A549 (cell line): Measurements from ENCODE around the gene RMRP. TPM values are rescaled to one million over a fixed set of nuclear protein-coding genes. Genes with fewer than 3 reads are reported as not detected.
A peak's percentile ranks its signal among the peaks of the same experiment; 100 is the strongest.

ENCODE experiments used
- ATAC-seq, 2 experiments: fragments of 200-7000 bp in 1 of 2; fragments of >200 bp in 1 of 2; cut with Nextera tagmentation in 1 of 2; cut with Tn5 transposase in 1 of 2; 3 replicates each; pipeline versions ENCODE4 v1.8.0 to v1.9.1; 2018 to 2020; ENCODE audit warnings: mild to moderate bottlenecking in 1 of 2, moderate library complexity in 1 of 2
- CTCF ChIA-PET: fragments of 300-600 bp; sonication (Branson Sonifier 250); formaldehyde crosslinking; extraction: SDS; loops from one replicate; lab custom pipeline; 2021; ENCODE audit warnings: antibody characterized with exemption, inconsistent platforms; lab: Yijun Ruan, JAX
- POLR2A ChIA-PET: fragments of 350-600 bp; formaldehyde crosslinking; extraction: SDS; loops from one replicate; lab custom pipeline; 2021; ENCODE audit warnings: antibody characterized with exemption, inconsistent platforms; lab: Yijun Ruan, JAX
- DNase-seq, 2 experiments: peaks; one replicate each; pipeline versions ENCODE4 v3.0.0 to v3.0.0-alpha.2; 2011 to 2016; ENCODE audit warnings: low read depth in 1 of 2, low spot score in 1 of 2
- FAIRE-seq: peaks from 2 replicates; lab custom pipeline; 2011; peaks lifted over from hg19 to GRCh38; lab: Jason Lieb, UNC
- H3K27ac ChIP-seq, 2 experiments: fragments of >200 bp; sonication (Bioruptor Twin); formaldehyde crosslinking; 3 replicates each; pipeline ENCODE4 v1.5.1; 2016 to 2017
- H3K4me1 ChIP-seq: fragments of >200 bp; sonication (Bioruptor Twin); formaldehyde crosslinking; 3 replicates; pipeline ENCODE4 v1.6.1; 2016
- H3K4me2 ChIP-seq: fragments of >200 bp; sonication (Bioruptor Twin); formaldehyde crosslinking; 3 replicates; pipeline ENCODE4 v1.6.1; 2016
- H3K4me3 ChIP-seq: fragments of >200 bp; sonication (Bioruptor Twin); formaldehyde crosslinking; 3 replicates; pipeline ENCODE4 v1.5.1; 2016
- H3K9me3 ChIP-seq: fragments of >200 bp; sonication (Bioruptor Twin); formaldehyde crosslinking; 3 replicates; pipeline ENCODE4 v1.6.1; 2016
- CEBPB ChIP-seq, 2 experiments: fragments of >200 bp in 1 of 2; sonication (Bioruptor Twin) in 1 of 2; formaldehyde crosslinking in 1 of 2; IDR thresholded peaks; 2 replicates each; pipeline ENCODE4 v1.6.1; 2012 to 2016
- CTCF ChIP-seq: fragments of >200 bp; sonication (Bioruptor Twin); formaldehyde crosslinking; IDR thresholded peaks from 3 replicates; pipeline ENCODE4 v1.5.1; 2016
- FOSB ChIP-seq: fragments of 250-450 bp; sonication (Bioruptor Pico); IDR thresholded peaks from 2 replicates; pipeline ENCODE4 v1.5.0; 2020; ENCODE audit warnings: mild to moderate bottlenecking, moderate library complexity
- FOSL2 ChIP-seq, 2 experiments: fragments of 450-650 bp in 1 of 2; fragments of >200 bp in 1 of 2; sonication (Bioruptor Twin) in 1 of 2; formaldehyde crosslinking; IDR thresholded peaks; 2 replicates each; pipeline versions ENCODE4 v1.5.0 to v1.6.1; 2016 to 2020; ENCODE audit warnings: mild to moderate bottlenecking in 1 of 2, moderate library complexity in 1 of 2
- HOXA7 ChIP-seq: fragments of 250-450 bp; sonication (Bioruptor Pico); IDR thresholded peaks from 2 replicates; pipeline ENCODE4 v1.5.0; 2020; ENCODE audit warnings: mild to moderate bottlenecking, moderate library complexity
- HOXB5 ChIP-seq: fragments of 250-450 bp; sonication (Bioruptor Pico); IDR thresholded peaks from 2 replicates; pipeline ENCODE4 v1.5.0; 2020; ENCODE audit warnings: mild to moderate bottlenecking, moderate library complexity
- RAD21 ChIP-seq, 2 experiments: fragments of >200 bp in 1 of 2; sonication (Bioruptor Twin) in 1 of 2; formaldehyde crosslinking in 1 of 2; IDR thresholded peaks in 1 of 2; conservative IDR thresholded peaks in 1 of 2; 2 replicates in 1 of 2; 3 replicates in 1 of 2; pipeline ENCODE4 v1.6.1; 2012 to 2018; ENCODE audit warnings: inconsistent platforms in 1 of 2
- SMC3 ChIP-seq: fragments of >200 bp; sonication (Bioruptor Twin); formaldehyde crosslinking; IDR thresholded peaks from 3 replicates; pipeline ENCODE4 v1.6.1; 2018; ENCODE audit warnings: inconsistent platforms
- TFCP2L1 ChIP-seq: fragments of 250-450 bp; sonication (Bioruptor Pico); IDR thresholded peaks from 2 replicates; pipeline ENCODE4 v1.5.0; 2021; ENCODE audit warnings: mild to moderate bottlenecking
- TP53 ChIP-seq: fragments of 250-450 bp; sonication (Bioruptor Pico); IDR thresholded peaks from 2 replicates; pipeline ENCODE4 v1.5.0; 2021; ENCODE audit warnings: mild to moderate bottlenecking, moderate library complexity
- WGBS: methylation state at CpG from one replicate; pipeline ENCODE4 v1.1.6; 2017; ENCODE audit errors: missing lambda C conversion rate; 5-methylcytosine and 5-hydroxymethylcytosine counted together
- polyA plus RNA-seq, 4 experiments: library from polyadenylated mRNA; depleted of rRNA in 3 of 4; stranded (reverse); fragments of >200 nt; fragmentation: RNase III in 1 of 4; extraction: RNeasy Plus Mini Kit Qiagen cat#74134 plus additional on column Dnase treatment in 1 of 4; gene quantifications; 2 replicates in 3 of 4; 3 replicates in 1 of 4; pipeline ENCODE4 v1.2.3, GENCODE V29; 2011 to 2017
- TF ChIP-seq, protein P1 (sequence below): fragments of 250-450 bp; sonication (Bioruptor Pico); IDR thresholded peaks from 2 replicates; pipeline ENCODE4 v1.5.0; 2021; ENCODE audit warnings: mild to moderate bottlenecking, moderate library complexity, borderline replicate concordance
- TF ChIP-seq, protein P2 (sequence below): IDR thresholded peaks from 2 replicates; pipeline ENCODE4 v1.6.1; 2012

RMRP gene
- polyA plus RNA-seq, 2 of the 4 experiments (the other 2 are of a cell fraction), result 80.2 TPM; not detected in 1

DNA sequence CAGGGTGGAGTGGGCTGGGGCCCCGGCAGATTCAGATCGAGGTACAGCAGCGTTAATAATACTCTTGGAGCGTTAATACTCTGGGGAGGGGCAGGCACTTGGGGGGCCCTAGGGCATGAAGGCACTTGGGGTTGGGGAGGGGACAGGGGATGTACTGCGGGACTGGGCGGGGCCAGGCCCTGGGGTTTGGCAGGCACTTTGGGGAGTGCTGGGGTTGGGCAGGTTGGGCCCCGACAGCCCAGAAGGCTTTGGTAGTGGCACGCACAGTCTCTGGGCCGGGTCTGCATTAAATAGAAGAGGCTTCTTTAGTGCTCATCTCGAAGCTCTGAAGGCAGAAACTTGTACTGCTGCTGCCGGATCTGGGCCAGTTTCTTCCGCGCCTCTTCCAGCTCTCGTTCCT, 39.7 kb upstream of the RMRP start:
- WGBS, result 93% methylated on average over 14 of the region's 14 CpGs
- no peak overlapping the region; a peak in 1 of 6 replicates for H3K27ac ChIP-seq
- DNase-seq, result no peak
- ChIA-PET POLR2A (interaction anchor here (1.2 to 1.5 kb wide), 2 partner anchors 9 to 28 kb away, joined by 3 to 5 read pairs; no protein-coding TSS in a partner anchor), CTCF (interaction anchor here (1.1 to 32.5 kb wide), 13 partner anchors 12 to 214 kb away, joined by 3 to 758 read pairs (median 9); partner anchors contain the start of genes ARHGEF39, CA9, CCDC107 and CREB3)
- no peak overlapping the region for H3K4me3 ChIP-seq
- ATAC-seq, result no peak
- H3K4me2 ChIP-seq, result no peak overlapping the region
- no peaks in the 10 kb centered on the region for H3K9me3 ChIP-seq
- TF ChIP-seq SMC3 (no peak), HOXB5 (no peak), HOXA7 (no peak)
- TF ChIP-seq, protein P1, sequence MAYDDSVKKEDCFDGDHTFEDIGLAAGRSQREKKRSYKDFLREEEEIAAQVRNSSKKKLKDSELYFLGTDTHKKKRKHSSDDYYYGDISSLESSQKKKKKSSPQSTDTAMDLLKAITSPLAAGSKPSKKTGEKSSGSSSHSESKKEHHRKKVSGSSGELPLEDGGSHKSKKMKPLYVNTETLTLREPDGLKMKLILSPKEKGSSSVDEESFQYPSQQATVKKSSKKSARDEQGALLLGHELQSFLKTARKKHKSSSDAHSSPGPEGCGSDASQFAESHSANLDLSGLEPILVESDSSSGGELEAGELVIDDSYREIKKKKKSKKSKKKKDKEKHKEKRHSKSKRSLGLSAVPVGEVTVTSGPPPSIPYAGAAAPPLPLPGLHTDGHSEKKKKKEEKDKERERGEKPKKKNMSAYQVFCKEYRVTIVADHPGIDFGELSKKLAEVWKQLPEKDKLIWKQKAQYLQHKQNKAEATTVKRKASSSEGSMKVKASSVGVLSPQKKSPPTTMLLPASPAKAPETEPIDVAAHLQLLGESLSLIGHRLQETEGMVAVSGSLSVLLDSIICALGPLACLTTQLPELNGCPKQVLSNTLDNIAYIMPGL (CRISPR knock-in tag), result no peak
- peaks cover 14% of the 10 kb centered on the region for H3K4me1 ChIP-seq
- FAIRE-seq, result no peak

DNA sequence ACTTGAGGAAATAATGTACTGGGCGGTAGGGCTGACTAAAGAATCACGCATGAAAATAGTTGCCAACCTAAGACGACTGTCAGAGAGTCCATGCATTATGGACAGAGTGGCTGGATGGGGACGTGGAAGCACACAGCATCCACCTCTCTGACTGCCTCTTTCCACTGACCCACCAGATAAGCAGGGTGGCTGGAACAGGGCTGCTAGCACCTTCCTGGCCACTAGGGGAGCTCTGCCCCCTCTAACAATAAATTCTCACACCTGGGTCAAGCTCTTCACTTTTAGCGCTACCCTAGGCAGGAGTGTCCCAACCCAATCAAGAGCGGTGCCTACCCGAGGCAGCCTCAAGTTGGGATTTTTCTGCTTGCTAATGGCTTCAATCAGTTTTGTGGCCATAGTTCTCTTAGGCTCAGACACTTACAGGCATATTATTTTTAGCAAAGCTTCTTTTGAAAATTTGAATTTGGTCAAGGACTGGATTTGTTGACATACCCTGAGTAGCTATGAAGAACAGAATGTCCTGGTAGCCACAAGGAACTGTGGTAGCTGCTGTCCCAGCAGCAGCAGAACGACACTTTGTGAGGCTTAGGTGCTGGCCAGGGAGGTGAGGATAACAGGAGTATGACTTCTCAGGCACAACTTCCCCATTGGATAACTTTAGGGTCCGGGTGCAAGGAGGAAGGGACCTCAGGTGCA, 38.8 kb upstream of the RMRP start:
- TF ChIP-seq TFCP2L1 (no peak), SMC3 (peak; percentile 30; the same call in 1 of the 3 replicates), FOSL2 (IDR thresholded peaks at IDR 0.05) (no peak), FOSL2 (CRISPR knock-in tag; IDR thresholded peaks at IDR 0.05) (no peak), TP53 (CRISPR knock-in tag) (no peak), FOSB (CRISPR knock-in tag) (no peak), RAD21 (conservative IDR thresholded peaks at IDR 0.05 in 1 of 2, IDR thresholded peaks at IDR 0.05 in 1 of 2) (peak; percentile 41 to 60), CTCF (peak; percentile 74)
- TF ChIP-seq, protein P2, sequence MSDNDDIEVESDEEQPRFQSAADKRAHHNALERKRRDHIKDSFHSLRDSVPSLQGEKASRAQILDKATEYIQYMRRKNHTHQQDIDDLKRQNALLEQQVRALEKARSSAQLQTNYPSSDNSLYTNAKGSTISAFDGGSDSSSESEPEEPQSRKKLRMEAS, result peak; percentile 21; the same call in 1 of the 2 replicates
- TF ChIP-seq, all 56 proteins: peak for 4
- H3K9me3 ChIP-seq, result no peaks in the 10 kb centered on the region
- 0 out of 3 replicates have a peak overlapping the region, but pooled peaks have one; percentile 7 for H3K4me2 ChIP-seq
- ChIA-PET CTCF (interaction anchor here (0.6 to 32.5 kb wide), 31 partner anchors 11 to 327 kb away, joined by 3 to 758 read pairs (median 4); partner anchors contain the start of genes ARHGEF39, CA9, CCDC107 and CREB3), POLR2A (interaction anchor here (0.6 to 1.5 kb wide), 10 partner anchors 8 to 118 kb away, joined by 3 to 11 read pairs (median 4); partner anchors contain the start of genes CCDC107, CREB3, HINT2 and RMRP)
- no peak overlapping the region for H3K4me3 ChIP-seq
- H3K27ac ChIP-seq, result peak overlapping the region; percentile 1 to 43; a peak in 1 of 6 replicates
- no peak for FAIRE-seq
- H3K4me1 ChIP-seq, result peaks cover 16% of the 10 kb centered on the region
- 31% methylated on average over 9 of the region's 9 CpGs for WGBS
- ATAC-seq, result peak; percentile 79 to 88
- DNase-seq, result peak; percentile 66 to 80

DNA sequence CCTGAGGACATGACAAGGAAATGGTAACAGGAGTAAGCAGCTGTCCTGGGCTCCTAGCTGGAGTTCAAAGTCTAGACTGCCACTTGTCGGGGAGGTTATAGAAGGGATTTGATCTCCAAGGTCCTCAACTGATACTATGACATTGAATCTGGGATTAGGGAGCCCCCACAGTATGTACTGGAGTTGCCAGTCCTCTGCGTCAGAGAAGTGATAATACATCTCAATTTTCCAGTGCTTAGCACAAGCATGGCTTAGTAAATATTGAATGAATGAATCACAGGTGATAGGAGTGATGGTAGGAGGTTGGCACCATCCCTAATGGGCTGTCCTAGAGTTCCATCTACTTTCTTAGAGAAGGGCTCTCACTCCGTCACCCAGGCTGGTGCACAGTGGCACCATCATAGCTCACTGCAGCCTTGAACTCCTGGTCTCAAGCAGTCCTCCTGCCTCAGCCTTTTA, 38.2 kb upstream of the RMRP start:
- DNase-seq, result peak in 1 of 2 experiments; percentile 59
- 56% methylated on average over 3 of the region's 3 CpGs for WGBS
- Histone ChIP-seq H3K27ac (peak overlapping the region; percentile 25 to 43; a peak in 1 of 6 replicates), H3K4me3 (no peak overlapping the region), H3K9me3 (no peaks in the 10 kb centered on the region), H3K4me2 (0 out of 3 replicates have a peak overlapping the region, but pooled peaks have one; percentile 7), H3K4me1 (peaks cover 22% of the 10 kb centered on the region)
- POLR2A ChIA-PET, result interaction anchor here (0.7 to 1.5 kb wide), 7 partner anchors 7 to 119 kb away, joined by 3 to 11 read pairs (median 4); partner anchors contain the start of genes CA9, CREB3, HINT2 and TLN1
- CTCF ChIA-PET, result interaction anchor here (0.6 to 32.5 kb wide), 28 partner anchors 10 to 579 kb away, joined by 3 to 758 read pairs (median 4); partner anchors contain the start of genes ARHGEF39, CA9, CCDC107 and CREB3
- ATAC-seq, result peak; percentile 41 to 61; a peak in 4 of 6 replicates
- no peak for FAIRE-seq
- TF ChIP-seq FOSL2 (IDR thresholded peaks at IDR 0.05), result no peak
- peak; percentile 60 for TF ChIP-seq FOSL2 (CRISPR knock-in tag; IDR thresholded peaks at IDR 0.05)
- no peak for TF ChIP-seq CEBPB (IDR thresholded peaks at IDR 0.05)
